GM21360 (cell line): ENCODE data around the gene ASB10.

Experiments
- ATAC-seq: cut with Tn5 transposase; IDR thresholded peaks from one replicate; pipeline ENCODE4 v1.9.1; 2021; ENCODE audit warnings: mild to moderate bottlenecking, moderate library complexity; ENCODE audit not compliant: unreplicated experiment

ASB10 gene

GRCh38 chr7:151211155-151211772 lies 24.2 kb upstream of the ASB10 start:
- ATAC-seq = no peak

GRCh38 chr7:151210087-151210854 lies 23.2 kb upstream of the ASB10 start, which contains the start of gene H2BK1:
Gene H2BK1, minus strand, starts transcription at chr7:151210488. Its CDS starts 170 bp downstream, at chr7:151210318.
- no peak for ATAC-seq

GRCh38 chr7:151209588-151209987 lies 22.5 kb upstream of the ASB10 start:
- ATAC-seq = no peak

- ATAC-seq = no peak
These were observed 21.3 kb upstream of the ASB10 start for GRCh38 chr7:151208253-151208862.

GRCh38 chr7:151207804-151208203 lies 20.8 kb upstream of the ASB10 start:
- ATAC-seq = no peak

GRCh38 chr7:151207315-151207714 lies 20.3 kb upstream of the ASB10 start:
- ATAC-seq = no peak

- no peak for ATAC-seq
These were observed 19.9 kb upstream of the ASB10 start for GRCh38 chr7:151206914-151207313.

GRCh38 chr7:151205730-151206129 lies 18.7 kb upstream of the ASB10 start:
- no peak for ATAC-seq

- ATAC-seq = no peak
These were observed 17.5 kb upstream of the ASB10 start for GRCh38 chr7:151204383-151205032.

- no peak for ATAC-seq
These were observed 15.8 kb upstream of the ASB10 start for GRCh38 chr7:151202836-151203235.

- ATAC-seq = no peak
These were observed 14.7 kb upstream of the ASB10 start for GRCh38 chr7:151201751-151202150.

- no peak for ATAC-seq
These were observed 14.3 kb upstream of the ASB10 start for GRCh38 chr7:151201344-151201743.

GRCh38 chr7:151198945-151199848 lies 12.1 kb upstream of the ASB10 start:
- ATAC-seq = no peak

GRCh38 chr7:151197932-151198331 lies 10.9 kb upstream of the ASB10 start:
- no peak for ATAC-seq

- no peak for ATAC-seq
These were observed 8.8 kb upstream of the ASB10 start for GRCh38 chr7:151195616-151196450.

GRCh38 chr7:151194188-151194587 lies 7.1 kb upstream of the ASB10 start:
- no peak for ATAC-seq

GRCh38 chr7:151193203-151193978 lies 6.3 kb upstream of the ASB10 start:
- ATAC-seq = no peak

GRCh38 chr7:151192002-151192539 lies 5.0 kb upstream of the ASB10 start:
- ATAC-seq = no peak

GRCh38 chr7:151191544-151191943 lies 4.5 kb upstream of the ASB10 start:
- ATAC-seq = no peak
